ENCODE data around the gene SEMA5A.

The SEMA5A gene, protein sequence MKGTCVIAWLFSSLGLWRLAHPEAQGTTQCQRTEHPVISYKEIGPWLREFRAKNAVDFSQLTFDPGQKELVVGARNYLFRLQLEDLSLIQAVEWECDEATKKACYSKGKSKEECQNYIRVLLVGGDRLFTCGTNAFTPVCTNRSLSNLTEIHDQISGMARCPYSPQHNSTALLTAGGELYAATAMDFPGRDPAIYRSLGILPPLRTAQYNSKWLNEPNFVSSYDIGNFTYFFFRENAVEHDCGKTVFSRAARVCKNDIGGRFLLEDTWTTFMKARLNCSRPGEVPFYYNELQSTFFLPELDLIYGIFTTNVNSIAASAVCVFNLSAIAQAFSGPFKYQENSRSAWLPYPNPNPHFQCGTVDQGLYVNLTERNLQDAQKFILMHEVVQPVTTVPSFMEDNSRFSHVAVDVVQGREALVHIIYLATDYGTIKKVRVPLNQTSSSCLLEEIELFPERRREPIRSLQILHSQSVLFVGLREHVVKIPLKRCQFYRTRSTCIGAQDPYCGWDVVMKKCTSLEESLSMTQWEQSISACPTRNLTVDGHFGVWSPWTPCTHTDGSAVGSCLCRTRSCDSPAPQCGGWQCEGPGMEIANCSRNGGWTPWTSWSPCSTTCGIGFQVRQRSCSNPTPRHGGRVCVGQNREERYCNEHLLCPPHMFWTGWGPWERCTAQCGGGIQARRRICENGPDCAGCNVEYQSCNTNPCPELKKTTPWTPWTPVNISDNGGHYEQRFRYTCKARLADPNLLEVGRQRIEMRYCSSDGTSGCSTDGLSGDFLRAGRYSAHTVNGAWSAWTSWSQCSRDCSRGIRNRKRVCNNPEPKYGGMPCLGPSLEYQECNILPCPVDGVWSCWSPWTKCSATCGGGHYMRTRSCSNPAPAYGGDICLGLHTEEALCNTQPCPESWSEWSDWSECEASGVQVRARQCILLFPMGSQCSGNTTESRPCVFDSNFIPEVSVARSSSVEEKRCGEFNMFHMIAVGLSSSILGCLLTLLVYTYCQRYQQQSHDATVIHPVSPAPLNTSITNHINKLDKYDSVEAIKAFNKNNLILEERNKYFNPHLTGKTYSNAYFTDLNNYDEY

DNA sequence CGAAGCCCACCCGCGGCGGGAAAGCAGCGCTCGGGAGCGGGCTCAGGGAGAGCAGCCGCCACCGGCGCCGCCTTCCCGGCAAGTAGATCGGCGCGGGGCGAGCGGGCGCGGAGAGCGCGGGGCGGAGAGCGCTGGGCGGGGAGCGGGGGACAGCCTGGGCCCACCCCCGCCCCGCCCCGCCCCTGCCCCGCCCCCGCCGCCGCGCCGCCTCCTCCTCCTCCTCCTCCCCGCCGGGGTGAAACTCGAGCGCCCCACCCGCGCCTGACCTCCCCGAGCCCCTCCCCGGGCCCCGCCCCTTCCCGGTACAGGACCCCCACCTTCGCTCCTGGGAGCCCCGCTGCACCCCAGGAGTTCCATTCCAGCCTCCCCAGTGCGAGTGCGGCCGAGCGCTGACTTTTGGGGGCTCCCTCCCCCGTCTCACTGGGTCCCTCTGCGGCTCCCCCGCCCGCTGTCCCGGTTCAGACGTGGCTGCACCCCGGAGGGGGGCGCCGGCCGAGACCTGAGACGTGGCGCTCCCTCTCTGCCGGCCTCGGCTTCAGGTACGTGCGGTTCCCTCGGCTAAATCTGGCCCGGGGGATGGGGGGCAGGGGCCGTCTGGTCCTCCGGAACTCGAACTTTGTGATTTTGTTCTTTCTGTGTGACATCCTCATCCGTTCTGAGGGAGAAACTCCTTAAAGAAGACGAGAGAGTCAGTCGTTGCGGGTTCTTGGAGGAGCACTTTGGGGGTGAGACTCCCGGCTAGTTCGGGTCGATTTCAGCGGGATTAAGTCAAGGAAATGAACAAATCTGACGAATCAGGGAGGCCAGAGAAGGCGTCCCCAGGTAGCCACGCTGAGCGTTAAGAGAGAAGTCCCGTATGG, at the start of gene SEMA5A:
Gene SEMA5A (minus strand): TSS at position 84 of the 860 bp plus-strand sequence. CDS start 166,129 bp downstream, outside the sequence.
- in situ Hi-C loops (cut with MboI; ENCODE audit: low pct_unique_long_range_greater_than_20kb, low sequenced_read_pairs, unreplicated experiment): no loop called here
- TF ChIP-seq, protein P1, sequence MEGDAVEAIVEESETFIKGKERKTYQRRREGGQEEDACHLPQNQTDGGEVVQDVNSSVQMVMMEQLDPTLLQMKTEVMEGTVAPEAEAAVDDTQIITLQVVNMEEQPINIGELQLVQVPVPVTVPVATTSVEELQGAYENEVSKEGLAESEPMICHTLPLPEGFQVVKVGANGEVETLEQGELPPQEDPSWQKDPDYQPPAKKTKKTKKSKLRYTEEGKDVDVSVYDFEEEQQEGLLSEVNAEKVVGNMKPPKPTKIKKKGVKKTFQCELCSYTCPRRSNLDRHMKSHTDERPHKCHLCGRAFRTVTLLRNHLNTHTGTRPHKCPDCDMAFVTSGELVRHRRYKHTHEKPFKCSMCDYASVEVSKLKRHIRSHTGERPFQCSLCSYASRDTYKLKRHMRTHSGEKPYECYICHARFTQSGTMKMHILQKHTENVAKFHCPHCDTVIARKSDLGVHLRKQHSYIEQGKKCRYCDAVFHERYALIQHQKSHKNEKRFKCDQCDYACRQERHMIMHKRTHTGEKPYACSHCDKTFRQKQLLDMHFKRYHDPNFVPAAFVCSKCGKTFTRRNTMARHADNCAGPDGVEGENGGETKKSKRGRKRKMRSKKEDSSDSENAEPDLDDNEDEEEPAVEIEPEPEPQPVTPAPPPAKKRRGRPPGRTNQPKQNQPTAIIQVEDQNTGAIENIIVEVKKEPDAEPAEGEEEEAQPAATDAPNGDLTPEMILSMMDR (IDR thresholded peaks at IDR 0.05; ENCODE audit: extremely low read depth, insufficient read depth, missing control alignments): no peak
- peak; percentile 72 for DNase-seq (ENCODE audit: low spot score)

DNA sequence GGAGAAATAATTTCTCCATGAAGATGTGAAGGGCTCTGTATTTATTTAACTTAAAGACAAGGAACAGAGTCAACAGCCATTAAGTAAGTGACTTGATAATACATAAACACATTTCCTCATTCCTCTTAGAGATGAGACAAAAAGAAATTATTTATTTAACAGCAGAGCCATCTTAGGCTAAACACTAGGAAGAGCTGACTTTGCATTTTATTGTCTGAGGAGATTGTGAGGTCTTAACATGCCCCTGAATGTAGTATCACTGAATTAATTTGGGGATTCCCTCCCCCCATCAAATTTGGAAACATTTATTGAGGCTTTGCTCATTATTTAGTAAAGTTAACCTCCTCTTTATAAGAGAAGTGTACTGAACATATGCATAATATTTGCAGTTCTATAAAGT, 49.0 kb upstream of the SEMA5A start:
- TF ChIP-seq, protein P1 (IDR thresholded peaks at IDR 0.05; ENCODE audit: extremely low read depth, insufficient read depth, missing control alignments): no peak
- in situ Hi-C loops (cut with MboI; ENCODE audit: low pct_unique_long_range_greater_than_20kb, low sequenced_read_pairs, unreplicated experiment): no loop called here
- no peak for DNase-seq (ENCODE audit: low spot score)

DNA sequence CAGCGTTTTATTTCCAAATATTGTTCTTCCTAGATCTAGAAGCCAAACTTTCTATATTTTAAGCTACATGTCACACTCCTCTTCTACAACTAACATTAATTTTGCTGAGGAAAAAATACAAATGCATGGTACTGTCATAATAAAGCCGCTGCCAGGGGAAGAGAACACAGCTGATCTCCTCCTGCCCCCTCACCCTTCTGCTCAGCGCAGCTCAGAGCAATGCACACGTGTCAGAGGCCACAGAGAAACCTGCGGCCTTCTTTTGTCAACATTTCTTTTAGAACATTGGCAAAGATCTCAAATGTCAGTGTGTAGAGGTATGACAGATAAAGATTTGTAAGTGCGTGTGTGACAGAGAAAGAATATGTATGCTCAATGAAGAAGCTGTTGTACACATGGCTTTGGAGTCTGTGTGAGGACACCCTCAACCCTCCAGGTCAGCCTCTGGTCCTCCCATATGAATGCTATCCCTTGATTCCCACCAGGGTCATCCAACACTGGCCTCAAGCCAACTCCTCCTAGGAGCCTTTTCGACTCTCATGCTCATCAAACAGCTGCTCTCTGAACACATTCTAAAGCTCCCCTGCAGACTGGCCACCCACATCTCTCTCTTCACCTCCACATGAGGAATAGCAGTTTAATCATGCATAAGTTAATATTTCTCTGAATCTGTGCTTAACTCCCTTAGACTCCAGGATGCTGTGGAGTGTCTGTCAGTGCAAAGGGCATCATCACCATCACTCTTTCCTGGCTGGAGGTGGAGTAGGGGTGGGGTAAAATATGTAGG, 43.4 kb upstream of the SEMA5A start:
- TF ChIP-seq, protein P1 (IDR thresholded peaks at IDR 0.05; ENCODE audit: extremely low read depth, insufficient read depth, missing control alignments): no peak
- no peak for DNase-seq (ENCODE audit: low spot score)
- in situ Hi-C loops (cut with MboI; ENCODE audit: low pct_unique_long_range_greater_than_20kb, low sequenced_read_pairs, unreplicated experiment): no loop called here

DNA sequence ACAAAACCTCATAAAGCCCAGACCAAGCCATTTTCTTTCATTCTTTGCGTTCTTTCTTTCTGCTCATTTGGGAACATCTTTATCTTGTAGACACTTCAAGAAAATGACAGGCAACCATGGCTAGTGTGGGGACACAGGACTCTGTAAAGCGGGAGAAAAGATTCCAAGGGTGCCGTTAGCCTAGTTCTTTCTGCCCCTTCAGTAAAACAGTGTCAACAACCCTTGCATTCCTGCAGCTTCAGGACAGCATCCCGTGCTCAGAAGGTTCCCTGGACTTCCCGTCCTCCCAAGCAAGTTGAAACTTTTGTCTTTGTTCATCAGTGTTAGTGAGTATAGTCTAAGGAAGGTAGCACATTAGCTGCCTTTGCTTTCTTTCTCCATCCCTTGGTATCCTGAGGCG, 42.4 kb upstream of the SEMA5A start:
- in situ Hi-C loops (cut with MboI; ENCODE audit: low pct_unique_long_range_greater_than_20kb, low sequenced_read_pairs, unreplicated experiment): no loop called here
- TF ChIP-seq, protein P1 (IDR thresholded peaks at IDR 0.05; ENCODE audit: extremely low read depth, insufficient read depth, missing control alignments): no peak
- DNase-seq (ENCODE audit: low spot score): no peak

DNA sequence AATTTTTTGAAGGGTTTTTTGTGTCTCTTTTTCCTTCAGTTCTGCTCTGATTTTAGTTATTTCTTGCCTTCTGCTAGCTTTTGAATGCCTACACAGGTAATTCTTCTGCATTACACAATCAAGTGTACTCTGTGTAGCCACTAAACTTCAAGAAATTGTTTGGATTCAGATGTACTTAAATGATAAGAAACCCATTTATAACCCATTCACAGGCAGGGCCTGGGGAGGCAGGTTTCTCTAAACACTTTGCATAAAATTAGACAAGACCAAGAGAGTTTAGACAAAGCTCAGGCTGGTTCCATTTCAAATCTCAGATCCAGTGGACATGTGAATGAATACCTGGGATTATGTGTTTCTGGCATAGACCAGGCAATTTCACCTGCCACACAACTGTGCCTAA, 41.3 kb upstream of the SEMA5A start:
- in situ Hi-C loops (cut with MboI; ENCODE audit: low pct_unique_long_range_greater_than_20kb, low sequenced_read_pairs, unreplicated experiment): no loop called here
- TF ChIP-seq, protein P1 (IDR thresholded peaks at IDR 0.05; ENCODE audit: extremely low read depth, insufficient read depth, missing control alignments): no peak
- no peak for DNase-seq (ENCODE audit: low spot score)

Data from GM13977 (cell line).